SK-N-DZ (cell line): ENCODE results near the gene SMPX.

ENCODE experiments used
- DNase-seq: peaks from one replicate; pipeline ENCODE4 v3.0.0-alpha.2; 2015; ENCODE audit warnings: low spot score

The SMPX gene

DNA sequence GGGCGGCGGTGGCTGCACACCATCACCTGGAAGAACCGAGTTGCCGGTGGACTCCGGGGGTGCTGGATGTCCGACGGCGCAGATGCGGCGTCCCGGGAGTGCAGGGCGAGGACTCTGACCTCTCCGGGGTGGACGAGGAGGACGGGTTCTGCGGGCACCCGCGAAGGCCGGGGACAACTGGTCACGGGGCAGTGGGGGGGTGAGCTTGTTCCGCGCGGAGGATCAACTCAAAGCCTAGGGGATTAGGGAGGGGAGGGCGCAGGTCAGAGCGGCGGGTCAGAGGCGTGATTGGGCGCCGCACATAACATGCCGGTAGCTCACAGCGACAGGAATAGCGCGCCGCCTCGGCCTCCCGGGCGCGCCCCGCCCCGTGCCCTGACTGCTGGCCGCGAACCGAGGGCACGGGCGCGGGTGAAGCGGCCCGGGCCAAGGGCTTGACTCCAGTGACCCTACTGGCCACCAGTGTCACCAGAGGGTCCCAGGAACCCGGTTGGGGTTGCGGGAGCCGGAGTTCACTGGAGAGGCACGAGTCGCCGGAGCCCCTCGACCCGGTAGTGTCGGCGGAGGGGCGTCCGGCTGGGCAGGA, 99.7 kb downstream of the SMPX start, which contains the start of gene KLHL34:
KLHL34 (minus strand) TSS at position 179 of the 586 bp plus-strand sequence. CDS start 542 bp downstream, outside the sequence.
- no peak for DNase-seq

- no peak for DNase-seq
Observed at GRCh38 chrX:21657318-21658151, 100.4 kb downstream of the SMPX start.

- no peak for DNase-seq
Observed at GRCh38 chrX:21656587-21657317, 101.2 kb downstream of the SMPX start.
